Heart right ventricle (tissue), 16 donors: ENCODE results near the gene ZNRF2. TPM values are rescaled to one million over a fixed set of nuclear protein-coding genes. Genes with fewer than 3 reads are reported as not detected.

Source experiments
- ATAC-seq, 8 donors: fragments of 200-7000 bp; cut with Tn5 transposase; one replicate each; pipeline ENCODE4 v1.9.1; 2020; ENCODE audit warnings: mild to moderate bottlenecking in 8 of 8, moderate library complexity in 8 of 8, moderate number of reproducible peaks in 1 of 8
- DNase-seq, 2 donors: peaks; one replicate each; pipeline ENCODE4 v3.0.0-alpha.2; 2020
- H3K27ac ChIP-seq, 10 donors: fragments of 200-600 bp; sonication (generic) in 2 of 10; one replicate each; pipeline versions ENCODE4 v1.5.0 to v1.8.0; 2020 to 2022; ENCODE audit warnings: mild to moderate bottlenecking in 3 of 10
- H3K27me3 ChIP-seq, 7 donors: fragments of 200-600 bp; one replicate each; pipeline ENCODE4 v1.8.0; 2021 to 2022; ENCODE audit warnings: mild to moderate bottlenecking in 2 of 7
- H3K36me3 ChIP-seq, 9 donors: fragments of 200-600 bp; sonication (generic) in 1 of 9; one replicate each; pipeline versions ENCODE4 v1.5.0 to v1.8.0; 2020 to 2022; ENCODE audit warnings: mild to moderate bottlenecking in 2 of 9
- H3K4me1 ChIP-seq, 9 donors: fragments of 200-600 bp; sonication (generic) in 1 of 9; one replicate each; pipeline versions ENCODE4 v1.5.0 to v1.8.0; 2020 to 2022; ENCODE audit warnings: mild to moderate bottlenecking in 4 of 9
- H3K4me3 ChIP-seq, 10 donors: fragments of 200-600 bp; sonication (generic) in 2 of 10; one replicate each; pipeline versions ENCODE4 v1.5.0 to v1.8.0; 2020 to 2022; ENCODE audit warnings: mild to moderate bottlenecking in 7 of 10, moderate library complexity in 2 of 10
- H3K9me3 ChIP-seq, 11 donors: fragments of 200-600 bp in 10 of 11; sonication (generic) in 2 of 11; one replicate each; pipeline versions ENCODE4 v1.5.0 to v1.8.0; 2013 to 2022; ENCODE audit warnings: mild to moderate bottlenecking in 2 of 11, control low read depth in 1 of 11, moderate library complexity in 1 of 11
- CTCF ChIP-seq, 9 donors: fragments of 200-600 bp; sonication (generic) in 2 of 9; IDR thresholded peaks; one replicate each; pipeline versions ENCODE4 v1.5.0 to v1.8.0; 2021 to 2022; ENCODE audit warnings: antibody characterized with exemption in 9 of 9, mild to moderate bottlenecking in 5 of 9, moderate library complexity in 1 of 9
- WGBS, 2 donors: extraction: QIAGEN DNeasy Blood & Tissue Kit; methylation state at CpG; one replicate each; pipeline ENCODE4 v1.1.7; 2013; ENCODE audit warnings: inconsistent platforms in 1 of 2; 5-methylcytosine and 5-hydroxymethylcytosine counted together
- intact Hi-C, 10 donors: fragments of 100-400 bp; cut with DNase I; formaldehyde crosslinking; loops; one replicate each; pipeline versions ENCODE4 v1.11.1 to v1.14.2; 2022
- polyA plus RNA-seq, 2 donors: library from polyadenylated mRNA; stranded (reverse); fragments of 200-250 nt; gene quantifications; one replicate each; pipeline ENCODE4 v1.2.3, GENCODE V29; 2013
- total RNA-seq, 10 donors: library from RNA; stranded (reverse); fragmentation: NEBNext Ultra II Directional in 3 of 10; extraction: Animal tissue kit (Norgen Biotek cat#: 25700) in 3 of 10; gene quantifications; one replicate each; pipeline versions ENCODE4 v1.2.1 to v1.2.4, GENCODE V29; 2021 to 2023
- donor health status: Arrhythmogenic right ventricular cardiomyopathy.
- donor health status: ischemic (EF 13 %, LVEDD 7.1; RV severe dilation, severe dysfunction).
- donor health status: healthy with polysubstance abuse.
- donor health status: DM: no; HTN: yes; CAD: no.
- donor health status: DM: no; HTN: no; CAD: no.
- donor health status: ischemic (EF 25% LVEDD 6.9; RV normal size, moderate dysfunction).
- donor health status: ischemic (EF 25% LVEDD 5.7; RV mildly dilated, moderate dysfunction).
- donor health status: healthy.
- donor health status: DM: yes; HTN: yes; CAD: no.
- donor health status: Ischemic cardiomyopathy.
- donor health status: ischemic (EF 35%, LVEDD 5.7; RV mildly dilated, moderate dysfunction).
- donor health status: nonischemic (EF 11% LVEDD 7.7; RV severe dilation, severe dysfunction).
- donor health status: DM: yes; HTN: yes; CAD: no.
- donor health status: PGD.
- donor health status: ischemic (EF 29% LVEDD 5.4; RV normal size, mild dysfunction).
- donor health status: nonischemic (EF 23%, LVEDD 6.1; RV moderate dilation, normal function).

The ZNRF2 gene
- total and polyA plus RNA-seq, 12 donors: 2.9 to 13.8 (median 8.7) TPM

GRCh38 chr7:30395676-30396075 lies 111.3 kb downstream of the ZNRF2 start:
- H3K27me3 ChIP-seq: no peaks in the 10 kb centered on the region
- no peak overlapping the region for H3K27ac ChIP-seq
- H3K4me3 ChIP-seq: no peak overlapping the region
- no peaks in the 10 kb centered on the region for H3K36me3 ChIP-seq
- no peaks in the 10 kb centered on the region for H3K9me3 ChIP-seq
- TF ChIP-seq CTCF (IDR thresholded peaks at IDR 0.05): no peak
- ATAC-seq (no peak), DNase-seq (no peak)
- intact Hi-C loops: no loop called here
- H3K4me1 ChIP-seq: no peaks in the 10 kb centered on the region
- 97 to 99% methylated on average over 4 of the region's 4 CpGs for WGBS, 2 donors

- peak in 5 of 9 donors; percentile 11 to 39 (median 35) for TF ChIP-seq CTCF (IDR thresholded peaks at IDR 0.05)
- Histone ChIP-seq H3K9me3 (no peaks in the 10 kb centered on the region), H3K4me3 (no peak overlapping the region), H3K4me1 (no peaks in the 10 kb centered on the region), H3K27ac (no peak overlapping the region), H3K36me3 (no peaks in the 10 kb centered on the region), H3K27me3 (no peaks in the 10 kb centered on the region)
- DNase-seq (no peak), ATAC-seq (no peak)
- intact Hi-C loops: no loop called here
- WGBS, 2 donors: 77 to 78% methylated on average over 7 of the region's 7 CpGs
Observed at GRCh38 chr7:30396389-30396788, 112.0 kb downstream of the ZNRF2 start.

- intact Hi-C loops: loop anchor here in 1 of 10 donors (10.0 kb wide), 1 partner anchor 239 kb away; no protein-coding TSS in a partner anchor
- no peak overlapping the region for H3K27ac ChIP-seq
- no peak for ATAC-seq
- peaks cover 0 to 14% (median 0%) of the 10 kb centered on the region in 9 donors for H3K4me1 ChIP-seq
- H3K9me3 ChIP-seq: no peaks in the 10 kb centered on the region
- H3K36me3 ChIP-seq: peaks cover 0 to 18% (median 0%) of the 10 kb centered on the region in 9 donors
- no peak for DNase-seq
- no peak overlapping the region for H3K4me3 ChIP-seq
- no peaks in the 10 kb centered on the region for H3K27me3 ChIP-seq
- 93 to 94% methylated on average over 3 of the region's 3 CpGs for WGBS, 2 donors
- TF ChIP-seq CTCF (IDR thresholded peaks at IDR 0.05): no peak
Observed at GRCh38 chr7:30403477-30403876, 119.1 kb downstream of the ZNRF2 start.

- DNase-seq (no peak), ATAC-seq (no peak)
- Histone ChIP-seq H3K36me3 (peaks cover 0 to 18% (median 0%) of the 10 kb centered on the region in 9 donors), H3K27me3 (no peaks in the 10 kb centered on the region), H3K4me3 (no peak overlapping the region), H3K4me1 (peaks cover 0 to 14% (median 0%) of the 10 kb centered on the region in 9 donors), H3K27ac (no peak overlapping the region), H3K9me3 (no peaks in the 10 kb centered on the region)
- 96 to 97% methylated on average over 2 of the region's 2 CpGs for WGBS, 2 donors
- intact Hi-C loops: loop anchor here in 1 of 10 donors (10.0 kb wide), 1 partner anchor 240 kb away; no protein-coding TSS in a partner anchor
- TF ChIP-seq CTCF (IDR thresholded peaks at IDR 0.05): no peak
Observed at GRCh38 chr7:30405179-30405578, 120.8 kb downstream of the ZNRF2 start.
